ENCODE data around the gene CAPN11. TPM values are rescaled to one million over a fixed set of nuclear protein-coding genes. Genes with fewer than 3 reads are reported as not detected.

The CAPN11 gene
- total and polyA plus RNA-seq, 2 experiments from 2014 or later = 1.1 to 1.7 TPM

DNA sequence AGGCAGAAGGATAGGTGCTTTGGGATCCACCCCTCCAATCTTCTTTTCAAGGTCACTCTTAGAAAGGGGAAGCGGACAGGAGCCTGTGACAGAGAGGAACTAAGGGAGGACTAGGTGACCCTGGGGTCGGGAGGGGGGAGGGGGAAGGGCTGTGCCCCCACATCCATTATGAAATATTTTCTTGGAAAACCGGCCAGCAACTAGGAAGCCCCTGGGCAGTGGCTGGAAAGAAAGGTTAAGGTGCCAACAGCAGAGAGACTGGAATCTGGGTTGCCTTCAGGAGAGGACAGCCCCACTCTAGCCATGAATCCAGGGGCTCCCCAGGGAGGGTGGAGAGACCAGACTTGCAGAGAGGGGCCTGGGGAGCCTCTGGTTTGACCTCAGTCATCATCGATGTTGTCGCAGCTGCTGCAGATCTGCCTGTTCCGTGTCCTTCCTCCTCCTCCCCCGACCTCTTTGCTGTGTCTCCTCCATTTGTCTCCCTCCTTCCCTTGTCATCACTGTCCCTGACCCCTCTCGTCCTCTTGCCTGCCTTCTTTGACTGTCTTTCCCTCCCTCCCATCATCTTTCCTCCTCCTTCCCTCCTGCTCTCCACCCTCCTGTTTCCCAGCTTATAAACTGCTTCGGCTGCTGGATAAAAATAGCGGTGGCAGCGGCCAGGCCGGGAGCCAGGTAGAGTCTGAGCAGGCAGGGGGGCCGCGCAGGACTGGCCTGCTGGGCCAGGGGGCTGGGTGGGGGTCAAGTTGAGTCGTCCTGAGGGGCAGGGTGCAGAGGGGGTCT lies 67.9 kb downstream of the CAPN11 start (continued):
- TF ChIP-seq, protein P1, sequence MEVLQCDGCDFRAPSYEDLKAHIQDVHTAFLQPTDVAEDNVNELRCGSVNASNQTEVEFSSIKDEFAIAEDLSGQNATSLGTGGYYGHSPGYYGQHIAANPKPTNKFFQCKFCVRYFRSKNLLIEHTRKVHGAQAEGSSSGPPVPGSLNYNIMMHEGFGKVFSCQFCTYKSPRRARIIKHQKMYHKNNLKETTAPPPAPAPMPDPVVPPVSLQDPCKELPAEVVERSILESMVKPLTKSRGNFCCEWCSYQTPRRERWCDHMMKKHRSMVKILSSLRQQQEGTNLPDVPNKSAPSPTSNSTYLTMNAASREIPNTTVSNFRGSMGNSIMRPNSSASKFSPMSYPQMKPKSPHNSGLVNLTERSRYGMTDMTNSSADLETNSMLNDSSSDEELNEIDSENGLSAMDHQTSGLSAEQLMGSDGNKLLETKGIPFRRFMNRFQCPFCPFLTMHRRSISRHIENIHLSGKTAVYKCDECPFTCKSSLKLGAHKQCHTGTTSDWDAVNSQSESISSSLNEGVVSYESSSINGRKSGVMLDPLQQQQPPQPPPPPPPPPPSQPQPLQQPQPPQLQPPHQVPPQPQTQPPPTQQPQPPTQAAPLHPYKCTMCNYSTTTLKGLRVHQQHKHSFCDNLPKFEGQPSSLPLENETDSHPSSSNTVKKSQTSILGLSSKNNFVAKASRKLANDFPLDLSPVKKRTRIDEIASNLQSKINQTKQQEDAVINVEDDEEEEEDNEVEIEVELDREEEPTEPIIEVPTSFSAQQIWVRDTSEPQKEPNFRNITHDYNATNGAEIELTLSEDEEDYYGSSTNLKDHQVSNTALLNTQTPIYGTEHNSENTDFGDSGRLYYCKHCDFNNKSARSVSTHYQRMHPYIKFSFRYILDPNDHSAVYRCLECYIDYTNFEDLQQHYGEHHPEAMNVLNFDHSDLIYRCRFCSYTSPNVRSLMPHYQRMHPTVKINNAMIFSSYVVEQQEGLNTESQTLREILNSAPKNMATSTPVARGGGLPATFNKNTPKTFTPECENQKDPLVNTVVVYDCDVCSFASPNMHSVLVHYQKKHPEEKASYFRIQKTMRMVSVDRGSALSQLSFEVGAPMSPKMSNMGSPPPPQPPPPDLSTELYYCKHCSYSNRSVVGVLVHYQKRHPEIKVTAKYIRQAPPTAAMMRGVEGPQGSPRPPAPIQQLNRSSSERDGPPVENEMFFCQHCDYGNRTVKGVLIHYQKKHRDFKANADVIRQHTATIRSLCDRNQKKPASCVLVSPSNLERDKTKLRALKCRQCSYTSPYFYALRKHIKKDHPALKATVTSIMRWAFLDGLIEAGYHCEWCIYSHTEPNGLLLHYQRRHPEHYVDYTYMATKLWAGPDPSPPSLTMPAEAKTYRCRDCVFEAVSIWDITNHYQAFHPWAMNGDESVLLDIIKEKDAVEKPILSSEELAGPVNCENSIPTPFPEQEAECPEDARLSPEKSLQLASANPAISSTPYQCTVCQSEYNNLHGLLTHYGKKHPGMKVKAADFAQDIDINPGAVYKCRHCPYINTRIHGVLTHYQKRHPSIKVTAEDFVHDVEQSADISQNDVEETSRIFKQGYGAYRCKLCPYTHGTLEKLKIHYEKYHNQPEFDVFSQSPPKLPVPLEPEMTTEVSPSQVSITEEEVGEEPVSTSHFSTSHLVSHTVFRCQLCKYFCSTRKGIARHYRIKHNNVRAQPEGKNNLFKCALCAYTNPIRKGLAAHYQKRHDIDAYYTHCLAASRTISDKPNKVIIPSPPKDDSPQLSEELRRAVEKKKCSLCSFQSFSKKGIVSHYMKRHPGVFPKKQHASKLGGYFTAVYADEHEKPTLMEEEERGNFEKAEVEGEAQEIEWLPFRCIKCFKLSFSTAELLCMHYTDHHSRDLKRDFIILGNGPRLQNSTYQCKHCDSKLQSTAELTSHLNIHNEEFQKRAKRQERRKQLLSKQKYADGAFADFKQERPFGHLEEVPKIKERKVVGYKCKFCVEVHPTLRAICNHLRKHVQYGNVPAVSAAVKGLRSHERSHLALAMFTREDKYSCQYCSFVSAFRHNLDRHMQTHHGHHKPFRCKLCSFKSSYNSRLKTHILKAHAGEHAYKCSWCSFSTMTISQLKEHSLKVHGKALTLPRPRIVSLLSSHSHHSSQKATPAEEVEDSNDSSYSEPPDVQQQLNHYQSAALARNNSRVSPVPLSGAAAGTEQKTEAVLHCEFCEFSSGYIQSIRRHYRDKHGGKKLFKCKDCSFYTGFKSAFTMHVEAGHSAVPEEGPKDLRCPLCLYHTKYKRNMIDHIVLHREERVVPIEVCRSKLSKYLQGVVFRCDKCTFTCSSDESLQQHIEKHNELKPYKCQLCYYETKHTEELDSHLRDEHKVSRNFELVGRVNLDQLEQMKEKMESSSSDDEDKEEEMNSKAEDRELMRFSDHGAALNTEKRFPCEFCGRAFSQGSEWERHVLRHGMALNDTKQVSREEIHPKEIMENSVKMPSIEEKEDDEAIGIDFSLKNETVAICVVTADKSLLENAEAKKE (CRISPR knock-in tag; IDR thresholded peaks at IDR 0.05) = no peak
- TF ChIP-seq STAT1 (IDR thresholded peaks at IDR 0.05; ENCODE audit: unreplicated experiment) (no peak), CREB1 (CRISPR knock-in tag; IDR thresholded peaks at IDR 0.05; ENCODE audit: low read depth) (no peak), ZNF331 (CRISPR knock-in tag; IDR thresholded peaks at IDR 0.05; ENCODE audit: low read depth) (no peak), POLR2AphosphoS5 (IDR thresholded peaks at IDR 0.05; ENCODE audit: low read depth) (no peak), ZNF114 (CRISPR knock-in tag; IDR thresholded peaks at IDR 0.05) (no peak), EZH2 (IDR thresholded peaks at IDR 0.05; ENCODE audit: low read depth, unreplicated experiment) (no peak), NANOG (IDR thresholded peaks at IDR 0.05; ENCODE audit: borderline replicate concordance) (no peak)
- TF ChIP-seq, protein P2, sequence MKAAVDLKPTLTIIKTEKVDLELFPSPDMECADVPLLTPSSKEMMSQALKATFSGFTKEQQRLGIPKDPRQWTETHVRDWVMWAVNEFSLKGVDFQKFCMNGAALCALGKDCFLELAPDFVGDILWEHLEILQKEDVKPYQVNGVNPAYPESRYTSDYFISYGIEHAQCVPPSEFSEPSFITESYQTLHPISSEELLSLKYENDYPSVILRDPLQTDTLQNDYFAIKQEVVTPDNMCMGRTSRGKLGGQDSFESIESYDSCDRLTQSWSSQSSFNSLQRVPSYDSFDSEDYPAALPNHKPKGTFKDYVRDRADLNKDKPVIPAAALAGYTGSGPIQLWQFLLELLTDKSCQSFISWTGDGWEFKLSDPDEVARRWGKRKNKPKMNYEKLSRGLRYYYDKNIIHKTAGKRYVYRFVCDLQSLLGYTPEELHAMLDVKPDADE (IDR thresholded peaks at IDR 0.05) = no peak
- TF ChIP-seq, protein P3, sequence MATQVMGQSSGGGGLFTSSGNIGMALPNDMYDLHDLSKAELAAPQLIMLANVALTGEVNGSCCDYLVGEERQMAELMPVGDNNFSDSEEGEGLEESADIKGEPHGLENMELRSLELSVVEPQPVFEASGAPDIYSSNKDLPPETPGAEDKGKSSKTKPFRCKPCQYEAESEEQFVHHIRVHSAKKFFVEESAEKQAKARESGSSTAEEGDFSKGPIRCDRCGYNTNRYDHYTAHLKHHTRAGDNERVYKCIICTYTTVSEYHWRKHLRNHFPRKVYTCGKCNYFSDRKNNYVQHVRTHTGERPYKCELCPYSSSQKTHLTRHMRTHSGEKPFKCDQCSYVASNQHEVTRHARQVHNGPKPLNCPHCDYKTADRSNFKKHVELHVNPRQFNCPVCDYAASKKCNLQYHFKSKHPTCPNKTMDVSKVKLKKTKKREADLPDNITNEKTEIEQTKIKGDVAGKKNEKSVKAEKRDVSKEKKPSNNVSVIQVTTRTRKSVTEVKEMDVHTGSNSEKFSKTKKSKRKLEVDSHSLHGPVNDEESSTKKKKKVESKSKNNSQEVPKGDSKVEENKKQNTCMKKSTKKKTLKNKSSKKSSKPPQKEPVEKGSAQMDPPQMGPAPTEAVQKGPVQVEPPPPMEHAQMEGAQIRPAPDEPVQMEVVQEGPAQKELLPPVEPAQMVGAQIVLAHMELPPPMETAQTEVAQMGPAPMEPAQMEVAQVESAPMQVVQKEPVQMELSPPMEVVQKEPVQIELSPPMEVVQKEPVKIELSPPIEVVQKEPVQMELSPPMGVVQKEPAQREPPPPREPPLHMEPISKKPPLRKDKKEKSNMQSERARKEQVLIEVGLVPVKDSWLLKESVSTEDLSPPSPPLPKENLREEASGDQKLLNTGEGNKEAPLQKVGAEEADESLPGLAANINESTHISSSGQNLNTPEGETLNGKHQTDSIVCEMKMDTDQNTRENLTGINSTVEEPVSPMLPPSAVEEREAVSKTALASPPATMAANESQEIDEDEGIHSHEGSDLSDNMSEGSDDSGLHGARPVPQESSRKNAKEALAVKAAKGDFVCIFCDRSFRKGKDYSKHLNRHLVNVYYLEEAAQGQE (IDR thresholded peaks at IDR 0.05; ENCODE audit: unreplicated experiment) = no peak
- TF ChIP-seq, protein P4, sequence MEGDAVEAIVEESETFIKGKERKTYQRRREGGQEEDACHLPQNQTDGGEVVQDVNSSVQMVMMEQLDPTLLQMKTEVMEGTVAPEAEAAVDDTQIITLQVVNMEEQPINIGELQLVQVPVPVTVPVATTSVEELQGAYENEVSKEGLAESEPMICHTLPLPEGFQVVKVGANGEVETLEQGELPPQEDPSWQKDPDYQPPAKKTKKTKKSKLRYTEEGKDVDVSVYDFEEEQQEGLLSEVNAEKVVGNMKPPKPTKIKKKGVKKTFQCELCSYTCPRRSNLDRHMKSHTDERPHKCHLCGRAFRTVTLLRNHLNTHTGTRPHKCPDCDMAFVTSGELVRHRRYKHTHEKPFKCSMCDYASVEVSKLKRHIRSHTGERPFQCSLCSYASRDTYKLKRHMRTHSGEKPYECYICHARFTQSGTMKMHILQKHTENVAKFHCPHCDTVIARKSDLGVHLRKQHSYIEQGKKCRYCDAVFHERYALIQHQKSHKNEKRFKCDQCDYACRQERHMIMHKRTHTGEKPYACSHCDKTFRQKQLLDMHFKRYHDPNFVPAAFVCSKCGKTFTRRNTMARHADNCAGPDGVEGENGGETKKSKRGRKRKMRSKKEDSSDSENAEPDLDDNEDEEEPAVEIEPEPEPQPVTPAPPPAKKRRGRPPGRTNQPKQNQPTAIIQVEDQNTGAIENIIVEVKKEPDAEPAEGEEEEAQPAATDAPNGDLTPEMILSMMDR (conservative IDR thresholded peaks at IDR 0.05; ENCODE audit: low read depth in 2 of 2) = no peak

All from GM23338 (cell line).